GM23338 (cell line): ENCODE results near the gene BAG2. TPM values are rescaled to one million over a fixed set of nuclear protein-coding genes. Genes with fewer than 3 reads are reported as not detected.

ENCODE experiments used
- ATAC-seq: fragments of 200-7000 bp; cut with Tn5 transposase; 3 replicates; pipeline ENCODE4 v1.9.1; 2020
- DNase-seq: peaks from one replicate; pipeline ENCODE4 v3.0.0-alpha.2; 2015; ENCODE audit warnings: low spot score
- H2AFZ ChIP-seq: fragments of 200-600 bp; sonication (generic); 2 replicates; pipeline ENCODE4 v1.8.0; 2016; ENCODE audit warnings: antibody characterized with exemption, mild to moderate bottlenecking, moderate library complexity
- H3F3A ChIP-seq: fragments of 200-600 bp; sonication (generic); replicated peaks from 2 replicates; pipeline ENCODE4 v1.8.0; 2017; ENCODE audit warnings: antibody characterized with exemption, mixed run types, low read depth
- H3K27ac ChIP-seq: fragments of 200-600 bp; sonication (generic); 2 replicates; pipeline ENCODE4 v1.6.1; 2016; ENCODE audit warnings: low read depth
- H3K27me3 ChIP-seq: fragments of 200-600 bp; sonication (generic); 2 replicates; pipeline ENCODE4 v1.8.0; 2016; ENCODE audit warnings: mild to moderate bottlenecking, mixed run types, moderate library complexity; ENCODE audit not compliant: insufficient read depth
- H3K36me3 ChIP-seq: fragments of 200-600 bp; sonication (generic); 2 replicates; pipeline ENCODE4 v1.8.0; 2016; ENCODE audit warnings: mild to moderate bottlenecking; ENCODE audit not compliant: insufficient read depth
- H3K4me1 ChIP-seq: fragments of 200-600 bp; sonication (generic); 2 replicates; pipeline ENCODE4 v1.8.0; 2016; ENCODE audit warnings: mild to moderate bottlenecking, moderate library complexity; ENCODE audit not compliant: insufficient read depth
- H3K4me2 ChIP-seq: fragments of 200-600 bp; sonication (generic); 2 replicates; pipeline ENCODE4 v1.7.1; 2017; ENCODE audit warnings: mixed run types
- H3K4me3 ChIP-seq: fragments of 200-600 bp; sonication (generic); 2 replicates; pipeline ENCODE4 v1.6.1; 2016; ENCODE audit warnings: mixed run types
- H3K79me2 ChIP-seq: fragments of 200-600 bp; sonication (generic); replicated peaks from 2 replicates; pipeline ENCODE4 v1.8.0; 2017; ENCODE audit warnings: mild to moderate bottlenecking; ENCODE audit not compliant: insufficient read depth
- H3K9me2 ChIP-seq: fragments of 200-600 bp; sonication (generic); 2 replicates; pipeline ENCODE4 v1.8.0; 2017; ENCODE audit not compliant: insufficient read depth
- H4K20me1 ChIP-seq: fragments of 200-600 bp; sonication (generic); replicated peaks from 2 replicates; pipeline ENCODE4 v1.8.0; 2017; ENCODE audit warnings: mild to moderate bottlenecking; ENCODE audit not compliant: insufficient read depth
- H3K27ac Mint-ChIP-seq: 2 replicates; pipeline ENCODE4 v1.8.0; 2020; ENCODE audit warnings: inconsistent platforms, mild to moderate bottlenecking, moderate library complexity, mixed read lengths
- H3K27me3 Mint-ChIP-seq: 3 replicates; pipeline ENCODE4 v1.8.0; 2022; ENCODE audit warnings: low read depth, mild to moderate bottlenecking, moderate library complexity, mixed read lengths, inconsistent platforms; ENCODE audit not compliant: insufficient read depth, poor library complexity
- H3K36me3 Mint-ChIP-seq: 3 replicates; pipeline ENCODE4 v1.8.0; 2021; ENCODE audit warnings: low read depth, mild to moderate bottlenecking, inconsistent platforms, moderate library complexity, mixed read lengths
- H3K4me1 Mint-ChIP-seq: 3 replicates; pipeline ENCODE4 v1.8.0; 2020; ENCODE audit warnings: mild to moderate bottlenecking, inconsistent platforms, mixed read lengths
- H3K4me3 Mint-ChIP-seq: 3 replicates; pipeline ENCODE4 v1.8.0; 2021; ENCODE audit warnings: moderate library complexity, mild to moderate bottlenecking, inconsistent platforms, mixed read lengths
- H3K9me3 Mint-ChIP-seq: 3 replicates; pipeline ENCODE4 v1.8.0; 2020; ENCODE audit warnings: moderate library complexity, mild to moderate bottlenecking, inconsistent platforms, mixed read lengths
- CREB1 ChIP-seq: fragments of 250-450 bp; sonication (Bioruptor Pico); IDR thresholded peaks from 2 replicates; pipeline ENCODE4 v1.5.0; 2020; ENCODE audit warnings: low read depth, mild to moderate bottlenecking, moderate library complexity
- ETS1 ChIP-seq: IDR thresholded peaks from 2 replicates; pipeline ENCODE4 v1.6.1; 2016; ENCODE audit warnings: antibody characterized with exemption
- EZH2 ChIP-seq: fragments of 200-600 bp; sonication (generic); IDR thresholded peaks from one replicate; pipeline ENCODE4 v1.8.0; 2017; ENCODE audit warnings: antibody characterized with exemption, mild to moderate bottlenecking, low read depth; ENCODE audit not compliant: unreplicated experiment
- EZH2phosphoT487 ChIP-seq: fragments of 200-600 bp; sonication (generic); IDR thresholded peaks from one replicate; pipeline ENCODE4 v1.8.1; 2018; ENCODE audit warnings: antibody characterized with exemption; ENCODE audit not compliant: unreplicated experiment
- JUNB ChIP-seq: IDR thresholded peaks from one replicate; pipeline ENCODE4 v1.6.1; 2016; ENCODE audit warnings: antibody characterized with exemption; ENCODE audit not compliant: unreplicated experiment
- NANOG ChIP-seq: IDR thresholded peaks from 2 replicates; pipeline ENCODE4 v1.6.1; 2016; ENCODE audit warnings: antibody characterized with exemption, borderline replicate concordance
- POLR2AphosphoS5 ChIP-seq: IDR thresholded peaks from 2 replicates; pipeline ENCODE4 v1.6.1; 2016; ENCODE audit warnings: antibody characterized with exemption, low read depth
- STAT1 ChIP-seq: IDR thresholded peaks from one replicate; pipeline ENCODE4 v1.6.1; 2016; ENCODE audit warnings: antibody characterized with exemption; ENCODE audit not compliant: unreplicated experiment
- ZNF114 ChIP-seq: fragments of 250-450 bp; sonication (Bioruptor Pico); IDR thresholded peaks from 2 replicates; pipeline ENCODE4 v1.5.0; 2020; ENCODE audit warnings: mild to moderate bottlenecking, moderate library complexity
- ZNF331 ChIP-seq: fragments of 250-450 bp; sonication (Bioruptor Pico); IDR thresholded peaks from 2 replicates; pipeline ENCODE4 v1.5.0; 2020; ENCODE audit warnings: low read depth, mild to moderate bottlenecking, moderate library complexity
- polyA plus RNA-seq: library from polyadenylated mRNA; unstranded; fragments of >200 nt; fragmentation: Nextera tagmentation; extraction: Ambion mirVana; gene quantifications from 2 replicates; pipeline ENCODE4 v1.2.1, GENCODE V29; 2016
- total RNA-seq: library from RNA; depleted of rRNA; stranded (reverse); fragments of >200 nt; shearing (Covaris generic); gene quantifications from 2 replicates; pipeline ENCODE4 v1.2.3, GENCODE V29; 2014
- TF ChIP-seq, protein P1 (sequence below): IDR thresholded peaks from one replicate; pipeline ENCODE4 v1.6.1; 2018; ENCODE audit warnings: antibody characterized with exemption; ENCODE audit not compliant: unreplicated experiment
- TF ChIP-seq, protein P2 (sequence below), 2 experiments: fragments of 200-600 bp in 1 of 2; sonication (generic) in 1 of 2; conservative IDR thresholded peaks; 2 replicates each; pipeline versions ENCODE4 v1.5.1 to v1.6.1; 2016 to 2017; ENCODE audit warnings: antibody characterized with exemption in 2 of 2, low read depth in 2 of 2, mild to moderate bottlenecking in 2 of 2, moderate library complexity in 1 of 2

Gene BAG2
- total and polyA plus RNA-seq, 2 experiments from 2014 or later = 8.5 to 9.5 TPM

- DNase-seq = peak; percentile 29
- Histone ChIP-seq H3K79me2 (peaks cover 36% of the 10 kb centered on the region), H3K4me3 (peak overlapping the region; percentile 62), H3F3A (no peaks in the 10 kb centered on the region), H3K9me2 (no peaks in the 10 kb centered on the region), H3K4me2 (peak overlapping the region; percentile 72), H3K27me3 (no peaks in the 10 kb centered on the region), H2AFZ (peak overlapping the region; percentile 85), H3K27ac (peak overlapping the region; percentile 84; the same call in 1 of the 2 replicates), H3K4me1 (0 out of 2 replicates have a peak, but pooled peaks cover 10% of the 10 kb centered on the region), H4K20me1 (peaks cover 10% of the 10 kb centered on the region; the same call in 1 of the 2 replicates), H3K36me3 (no peaks in the 10 kb centered on the region)
- TF ChIP-seq CREB1 (no peak), ZNF331 (CRISPR knock-in tag) (no peak), POLR2AphosphoS5 (no peak), ZNF114 (CRISPR knock-in tag) (no peak), NANOG (no peak)
- TF ChIP-seq, protein P1, sequence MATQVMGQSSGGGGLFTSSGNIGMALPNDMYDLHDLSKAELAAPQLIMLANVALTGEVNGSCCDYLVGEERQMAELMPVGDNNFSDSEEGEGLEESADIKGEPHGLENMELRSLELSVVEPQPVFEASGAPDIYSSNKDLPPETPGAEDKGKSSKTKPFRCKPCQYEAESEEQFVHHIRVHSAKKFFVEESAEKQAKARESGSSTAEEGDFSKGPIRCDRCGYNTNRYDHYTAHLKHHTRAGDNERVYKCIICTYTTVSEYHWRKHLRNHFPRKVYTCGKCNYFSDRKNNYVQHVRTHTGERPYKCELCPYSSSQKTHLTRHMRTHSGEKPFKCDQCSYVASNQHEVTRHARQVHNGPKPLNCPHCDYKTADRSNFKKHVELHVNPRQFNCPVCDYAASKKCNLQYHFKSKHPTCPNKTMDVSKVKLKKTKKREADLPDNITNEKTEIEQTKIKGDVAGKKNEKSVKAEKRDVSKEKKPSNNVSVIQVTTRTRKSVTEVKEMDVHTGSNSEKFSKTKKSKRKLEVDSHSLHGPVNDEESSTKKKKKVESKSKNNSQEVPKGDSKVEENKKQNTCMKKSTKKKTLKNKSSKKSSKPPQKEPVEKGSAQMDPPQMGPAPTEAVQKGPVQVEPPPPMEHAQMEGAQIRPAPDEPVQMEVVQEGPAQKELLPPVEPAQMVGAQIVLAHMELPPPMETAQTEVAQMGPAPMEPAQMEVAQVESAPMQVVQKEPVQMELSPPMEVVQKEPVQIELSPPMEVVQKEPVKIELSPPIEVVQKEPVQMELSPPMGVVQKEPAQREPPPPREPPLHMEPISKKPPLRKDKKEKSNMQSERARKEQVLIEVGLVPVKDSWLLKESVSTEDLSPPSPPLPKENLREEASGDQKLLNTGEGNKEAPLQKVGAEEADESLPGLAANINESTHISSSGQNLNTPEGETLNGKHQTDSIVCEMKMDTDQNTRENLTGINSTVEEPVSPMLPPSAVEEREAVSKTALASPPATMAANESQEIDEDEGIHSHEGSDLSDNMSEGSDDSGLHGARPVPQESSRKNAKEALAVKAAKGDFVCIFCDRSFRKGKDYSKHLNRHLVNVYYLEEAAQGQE = no peak
- Mint-ChIP-seq H3K4me1 (peaks cover 28% of the 10 kb centered on the region), H3K4me3 (peak overlapping the region; percentile 95), H3K36me3 (peaks cover 10% of the 10 kb centered on the region; the same call in 2 of the 3 replicates), H3K27me3 (peaks cover 2% of the 10 kb centered on the region), H3K27ac (no peak overlapping the region), H3K9me3 (peaks cover 10% of the 10 kb centered on the region; the same call in 2 of the 3 replicates)
- peak; percentile 3; the same call in 2 of the 3 replicates for ATAC-seq
These were observed 50.6 kb downstream of the BAG2 start for GRCh38 chr6:57222743-57223077.

GRCh38 chr6:57224769-57225515, 52.8 kb downstream of the BAG2 start:
- Histone ChIP-seq H4K20me1 (peaks cover 5% of the 10 kb centered on the region; the same call in 1 of the 2 replicates), H2AFZ (peak overlapping the region; percentile 90), H3K27me3 (no peaks in the 10 kb centered on the region), H3K27ac (no peak overlapping the region), H3K79me2 (peaks cover 13% of the 10 kb centered on the region), H3K4me1 (0 out of 2 replicates have a peak, but pooled peaks cover 10% of the 10 kb centered on the region), H3F3A (no peaks in the 10 kb centered on the region), H3K36me3 (no peaks in the 10 kb centered on the region), H3K9me2 (no peaks in the 10 kb centered on the region), H3K4me3 (no peak overlapping the region), H3K4me2 (peak overlapping the region; percentile 61; the same call in 1 of the 2 replicates)
- ATAC-seq = no peak
- Mint-ChIP-seq H3K4me3 (no peak overlapping the region), H3K27ac (no peak overlapping the region; the same call in 1 of the 2 replicates), H3K4me1 (peaks cover 18% of the 10 kb centered on the region), H3K9me3 (peaks cover 7% of the 10 kb centered on the region; the same call in 2 of the 3 replicates), H3K36me3 (peaks cover 6% of the 10 kb centered on the region; the same call in 2 of the 3 replicates), H3K27me3 (peaks cover 2% of the 10 kb centered on the region)
- no peak for DNase-seq
- TF ChIP-seq POLR2AphosphoS5 (no peak), EZH2 (no peak), STAT1 (no peak), JUNB (no peak), CREB1 (no peak), EZH2phosphoT487 (no peak), ETS1 (no peak)
- TF ChIP-seq, protein P1 = no peak
- TF ChIP-seq, protein P2, sequence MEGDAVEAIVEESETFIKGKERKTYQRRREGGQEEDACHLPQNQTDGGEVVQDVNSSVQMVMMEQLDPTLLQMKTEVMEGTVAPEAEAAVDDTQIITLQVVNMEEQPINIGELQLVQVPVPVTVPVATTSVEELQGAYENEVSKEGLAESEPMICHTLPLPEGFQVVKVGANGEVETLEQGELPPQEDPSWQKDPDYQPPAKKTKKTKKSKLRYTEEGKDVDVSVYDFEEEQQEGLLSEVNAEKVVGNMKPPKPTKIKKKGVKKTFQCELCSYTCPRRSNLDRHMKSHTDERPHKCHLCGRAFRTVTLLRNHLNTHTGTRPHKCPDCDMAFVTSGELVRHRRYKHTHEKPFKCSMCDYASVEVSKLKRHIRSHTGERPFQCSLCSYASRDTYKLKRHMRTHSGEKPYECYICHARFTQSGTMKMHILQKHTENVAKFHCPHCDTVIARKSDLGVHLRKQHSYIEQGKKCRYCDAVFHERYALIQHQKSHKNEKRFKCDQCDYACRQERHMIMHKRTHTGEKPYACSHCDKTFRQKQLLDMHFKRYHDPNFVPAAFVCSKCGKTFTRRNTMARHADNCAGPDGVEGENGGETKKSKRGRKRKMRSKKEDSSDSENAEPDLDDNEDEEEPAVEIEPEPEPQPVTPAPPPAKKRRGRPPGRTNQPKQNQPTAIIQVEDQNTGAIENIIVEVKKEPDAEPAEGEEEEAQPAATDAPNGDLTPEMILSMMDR (conservative IDR thresholded peaks at IDR 0.05; ENCODE audit: low read depth in 2 of 2) = no peak
